HCT116 (cell line): ENCODE results near the gene B3GNT5. TPM values are rescaled to one million over a fixed set of nuclear protein-coding genes. Genes with fewer than 3 reads are reported as not detected.
A peak's percentile ranks its signal among the peaks of the same experiment; 100 is the strongest.

Experiments
- ATAC-seq: fragments of 200-7000 bp; cut with Tn5 transposase; 2 replicates; pipeline ENCODE4 v1.9.1; 2020; ENCODE audit warnings: mild to moderate bottlenecking, moderate library complexity
- BruUV-seq: library from RNA; stranded (reverse); fragments of 400-500 nt; replicated peaks from 2 replicates; lab custom pipeline; 2021; lab: Mats Ljungman, UMichigan
- CTCF ChIA-PET: fragments of 300-600 bp; sonication (Branson Sonifier 250); formaldehyde crosslinking; loops from one replicate; lab custom pipeline; 2021; ENCODE audit warnings: antibody characterized with exemption; lab: Charles Lee
- POLR2A ChIA-PET: fragments of 300-600, 350-600 bp; sonication (Branson Sonifier 250); formaldehyde crosslinking; loops from one replicate; lab custom pipeline; 2021; ENCODE audit warnings: antibody characterized with exemption; lab: Charles Lee
- RAD21 ChIA-PET, 2 experiments: fragments of 300-600 bp; sonication (Branson Sonifier 250); formaldehyde crosslinking; loops; one replicate each; lab custom pipeline; 2023; ENCODE audit warnings: low total read pairs in 2 of 2; ENCODE audit not compliant: uncharacterized antibody in 2 of 2, unreplicated experiment in 2 of 2, low non-redundant PET in 1 of 2; lab: Charles Lee
- DNase-seq: peaks from one replicate; pipeline ENCODE4 v3.0.0-alpha.2; 2010; ENCODE audit warnings: low read depth, low spot score
- H2AFZ ChIP-seq: fragments of 200-600 bp; shearing (Covaris generic), sonication (generic); 2 replicates; pipeline ENCODE4 v1.6.1; 2017; ENCODE audit warnings: low read depth, mixed run types, mixed read lengths, antibody characterized with exemption, low read length; ENCODE audit not compliant: poor library complexity, severe bottlenecking
- H3K27ac ChIP-seq: 2 replicates; pipeline ENCODE4 v1.5.1; 2012; ENCODE audit warnings: low read depth, low read length
- H3K27me3 ChIP-seq: fragments of 200-600 bp; sonication (generic); 2 replicates; pipeline ENCODE4 v1.6.1; 2016; ENCODE audit warnings: mixed run types, low read length, mixed read lengths; ENCODE audit not compliant: insufficient read depth
- H3K36me3 ChIP-seq, 2 experiments: fragments of 200-500 bp in 1 of 2; fragments of 200-600 bp in 1 of 2; sonication (Bioruptor generic) in 1 of 2; sonication (generic) in 1 of 2; 2 replicates each; pipeline versions ENCODE4 v1.5.1 to v1.6.1; 2014 to 2016; ENCODE audit warnings: low read length in 2 of 2, inconsistent platforms in 1 of 2, mixed read lengths in 1 of 2, mixed run types in 1 of 2; ENCODE audit not compliant: insufficient read depth in 2 of 2, control insufficient read depth in 1 of 2
- H3K4me1 ChIP-seq, 2 experiments: fragments of 200-600 bp in 1 of 2; sonication (generic) in 1 of 2; 2 replicates each; pipeline versions ENCODE4 v1.5.1 to v1.6.1; 2012 to 2017; ENCODE audit warnings: low read length in 2 of 2, inconsistent platforms in 1 of 2, mild to moderate bottlenecking in 1 of 2, mixed read lengths in 1 of 2, mixed run types in 1 of 2, moderate library complexity in 1 of 2; ENCODE audit not compliant: insufficient read depth in 2 of 2, control insufficient read depth in 1 of 2
- H3K4me2 ChIP-seq: fragments of 200-600 bp; sonication (generic); 2 replicates; pipeline ENCODE4 v1.6.1; 2017; ENCODE audit warnings: mixed run types, low read length, mixed read lengths
- H3K4me3 ChIP-seq, 2 experiments: fragments of 200-600 bp in 1 of 2; sonication (generic) in 1 of 2; replicated peaks in 1 of 2; 2 replicates each; pipeline ENCODE4 v1.5.1; 2011 to 2016; ENCODE audit warnings: low read length in 2 of 2, control low read depth in 1 of 2, low read depth in 1 of 2, mild to moderate bottlenecking in 1 of 2, mixed read lengths in 1 of 2, mixed run types in 1 of 2
- H3K79me2 ChIP-seq: fragments of 200-600 bp; sonication (generic); 2 replicates; pipeline ENCODE4 v1.6.1; 2017; ENCODE audit warnings: mild to moderate bottlenecking, mixed run types, low read length, moderate library complexity, mixed read lengths; ENCODE audit not compliant: insufficient read depth
- H3K9ac ChIP-seq: fragments of 200-600 bp; sonication (generic); 2 replicates; pipeline ENCODE4 v1.6.1; 2016; ENCODE audit warnings: low read length, mixed read lengths
- H3K9me2 ChIP-seq: fragments of 200-600 bp; sonication (generic), shearing (Covaris generic); 2 replicates; pipeline ENCODE4 v1.6.1; 2017; ENCODE audit warnings: mixed run types, mild to moderate bottlenecking, moderate library complexity; ENCODE audit not compliant: insufficient read depth
- H3K9me3 ChIP-seq, 2 experiments: fragments of 200-500 bp in 1 of 2; fragments of 200-600 bp in 1 of 2; sonication (Bioruptor generic) in 1 of 2; sonication (generic) in 1 of 2; 2 replicates each; pipeline ENCODE4 v1.6.1; 2014 to 2017; ENCODE audit warnings: low read length in 2 of 2, mixed read lengths in 2 of 2, inconsistent platforms in 1 of 2, low read depth in 1 of 2, mild to moderate bottlenecking in 1 of 2, mixed run types in 1 of 2, moderate library complexity in 1 of 2; ENCODE audit not compliant: control insufficient read depth in 1 of 2, insufficient read depth in 1 of 2
- H4K20me1 ChIP-seq: fragments of 200-600 bp; sonication (generic), shearing (Covaris generic); 2 replicates; pipeline ENCODE4 v1.6.1; 2017; ENCODE audit warnings: mixed run types, mild to moderate bottlenecking, moderate library complexity; ENCODE audit not compliant: insufficient read depth
- CBX3 ChIP-seq: IDR thresholded peaks from 2 replicates; pipeline ENCODE4 v1.6.1; 2012; ENCODE audit warnings: low read depth
- CEBPB ChIP-seq: IDR thresholded peaks from 2 replicates; pipeline ENCODE4 v1.6.1; 2012; ENCODE audit warnings: low read depth
- FOSL1 ChIP-seq: IDR thresholded peaks from 2 replicates; pipeline ENCODE4 v1.6.1; 2012; ENCODE audit warnings: low read depth
- SIN3A ChIP-seq: IDR thresholded peaks from 2 replicates; pipeline ENCODE4 v1.6.1; 2012; ENCODE audit warnings: low read depth
- ZBTB33 ChIP-seq: IDR thresholded peaks from 2 replicates; pipeline ENCODE4 v1.6.1; 2011; ENCODE audit warnings: mild to moderate bottlenecking, low read length, moderate library complexity; ENCODE audit not compliant: insufficient replicate concordance; ENCODE audit errors: extremely low read depth
- ZNF274 ChIP-seq: fragments of 200-500 bp; sonication (Bioruptor generic); IDR thresholded peaks from 2 replicates; pipeline ENCODE4 v1.6.1; 2014; ENCODE audit warnings: mild to moderate bottlenecking, low read depth, low read length, inconsistent platforms
- intact Hi-C: fragments of 100-400 bp; cut with micrococcal nuclease; formaldehyde crosslinking; loops from 2 replicates; pipeline ENCODE4 v1.10.0; 2022
- total RNA-seq: library from RNA; stranded (reverse); gene quantifications from one replicate; pipeline ENCODE4 v1.2.1, GENCODE V29; 2021; ENCODE audit not compliant: unreplicated experiment

B3GNT5 gene
- total RNA-seq, 1 experiment from 2014 or later, result 25.3 TPM

GRCh38 chr3:183252973-183253527, at the start of gene B3GNT5 (continued):
- TF ChIP-seq SIN3A (0 out of 2 replicates have a peak, but pooled peaks have one; percentile 26), ZNF274 (no peak), ZBTB33 (no peak)

- intact Hi-C loops, result no loop called here
- ChIA-PET RAD21 (no interaction called here), POLR2A (no interaction called here)
- Histone ChIP-seq H3K27ac (no peak overlapping the region), H3K4me1 (no peaks in the 10 kb centered on the region), H3K9ac (no peak overlapping the region), H3K79me2 (no peaks in the 10 kb centered on the region)
- TF ChIP-seq CEBPB (no peak), FOSL1 (0 out of 2 replicates have a peak, but pooled peaks have one; percentile 7), CBX3 (peak; percentile 63; the same call in 1 of the 2 replicates), ZNF274 (no peak)
- TF ChIP-seq, all 23 proteins: peak for 2
- DNase-seq (no peak), ATAC-seq (no peak)
- Histone ChIP-seq H3K4me3 (no peak overlapping the region), H4K20me1 (no peaks in the 10 kb centered on the region), H3K27me3 (no peaks in the 10 kb centered on the region), H2AFZ (no peak overlapping the region), H3K9me2 (no peaks in the 10 kb centered on the region), H3K36me3 (no peaks in the 10 kb centered on the region), H3K4me2 (no peak overlapping the region), H3K9me3 (peaks cover 3 to 4% of the 10 kb centered on the region in 2 experiments; a peak in 1 of 4 replicates)
- no TSS peak for BruUV-seq
- CTCF ChIA-PET, result no interaction called here
These were observed 49.4 kb upstream of the B3GNT5 start for GRCh38 chr3:183203670-183204069.
